Suprapubic skin (tissue), 4 donors: ENCODE data around the gene YPEL2.

Experiments used
- POLR2A ChIP-seq, 2 donors: fragments of 450-650 bp; IDR thresholded peaks; one replicate each; pipeline ENCODE4 v1.6.1; 2017; ENCODE audit warnings: antibody characterized with exemption in 2 of 2, mild to moderate bottlenecking in 2 of 2, moderate library complexity in 2 of 2
- POLR2AphosphoS5 ChIP-seq, 3 donors: sonication (generic); formaldehyde crosslinking; IDR thresholded peaks; one replicate each; pipeline ENCODE4 v1.6.1; 2017; ENCODE audit warnings: antibody characterized with exemption in 3 of 3
- TF ChIP-seq, protein P1 (sequence below), 2 donors: fragments of 200-600 bp in 1 of 2; fragments of 450-650 bp in 1 of 2; sonication (generic) in 1 of 2; IDR thresholded peaks; one replicate each; pipeline ENCODE4 v1.5.1; 2016 to 2019; ENCODE audit warnings: antibody characterized with exemption in 2 of 2, mild to moderate bottlenecking in 1 of 2, moderate library complexity in 1 of 2

DNA sequence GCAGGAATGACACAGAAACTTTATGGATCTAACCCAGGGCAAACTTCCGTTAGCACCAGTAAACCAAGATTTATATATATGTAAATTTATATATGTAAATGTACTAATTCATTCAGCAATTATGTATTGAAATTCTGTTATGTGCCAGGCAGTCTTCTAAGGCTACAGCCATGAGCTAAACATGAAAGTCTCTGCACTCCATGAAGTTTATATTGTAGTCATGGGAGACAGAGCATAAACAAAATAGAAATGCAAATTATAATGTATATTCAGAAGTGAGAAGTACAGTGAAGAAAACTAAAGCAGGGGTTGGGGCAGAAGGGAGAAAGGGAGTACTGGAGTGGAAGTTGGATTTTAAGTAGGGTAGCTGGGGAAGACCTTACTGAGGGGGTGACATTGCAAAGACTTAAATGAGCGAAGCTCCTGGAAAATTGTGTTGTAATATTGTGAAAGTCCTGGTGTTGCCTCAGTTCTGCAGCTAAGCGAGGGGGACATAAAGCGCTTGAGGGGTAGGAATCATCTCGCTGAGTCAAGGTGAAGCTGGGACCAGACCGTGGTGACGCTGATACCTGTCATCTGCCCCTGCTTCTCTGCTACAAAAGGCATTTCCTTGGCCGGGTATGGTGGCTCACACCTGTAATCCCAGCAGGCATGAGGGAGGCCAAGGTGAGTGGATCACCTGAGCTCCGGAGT, 64.8 kb downstream of the YPEL2 start:
- TF ChIP-seq, protein P1, sequence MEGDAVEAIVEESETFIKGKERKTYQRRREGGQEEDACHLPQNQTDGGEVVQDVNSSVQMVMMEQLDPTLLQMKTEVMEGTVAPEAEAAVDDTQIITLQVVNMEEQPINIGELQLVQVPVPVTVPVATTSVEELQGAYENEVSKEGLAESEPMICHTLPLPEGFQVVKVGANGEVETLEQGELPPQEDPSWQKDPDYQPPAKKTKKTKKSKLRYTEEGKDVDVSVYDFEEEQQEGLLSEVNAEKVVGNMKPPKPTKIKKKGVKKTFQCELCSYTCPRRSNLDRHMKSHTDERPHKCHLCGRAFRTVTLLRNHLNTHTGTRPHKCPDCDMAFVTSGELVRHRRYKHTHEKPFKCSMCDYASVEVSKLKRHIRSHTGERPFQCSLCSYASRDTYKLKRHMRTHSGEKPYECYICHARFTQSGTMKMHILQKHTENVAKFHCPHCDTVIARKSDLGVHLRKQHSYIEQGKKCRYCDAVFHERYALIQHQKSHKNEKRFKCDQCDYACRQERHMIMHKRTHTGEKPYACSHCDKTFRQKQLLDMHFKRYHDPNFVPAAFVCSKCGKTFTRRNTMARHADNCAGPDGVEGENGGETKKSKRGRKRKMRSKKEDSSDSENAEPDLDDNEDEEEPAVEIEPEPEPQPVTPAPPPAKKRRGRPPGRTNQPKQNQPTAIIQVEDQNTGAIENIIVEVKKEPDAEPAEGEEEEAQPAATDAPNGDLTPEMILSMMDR (IDR thresholded peaks at IDR 0.05): no peak
- no peak for TF ChIP-seq POLR2AphosphoS5 (IDR thresholded peaks at IDR 0.05)
- TF ChIP-seq POLR2A (IDR thresholded peaks at IDR 0.05): no peak
